Ectodermal cell (in vitro differentiated cells): ENCODE results near the gene SRPK2.
"Not testable (repeated sequence)": the region's sequence is repeated elsewhere in the genome, so short reads cannot be mapped to it uniquely, and the experiment has no call there.

ENCODE experiments used
- H3K27ac ChIP-seq: 2 replicates; pipeline ENCODE4 v1.7.0; 2013; ENCODE audit warnings: mild to moderate bottlenecking, low read depth, low read length; ENCODE audit not compliant: insufficient read depth, poor library complexity, severe bottlenecking
- H3K27me3 ChIP-seq: 2 replicates; pipeline ENCODE4 v1.7.0; 2013; ENCODE audit warnings: mild to moderate bottlenecking, low read length; ENCODE audit not compliant: insufficient read depth, control insufficient read depth, poor library complexity, severe bottlenecking
- H3K36me3 ChIP-seq: one replicate; pipeline ENCODE4 v1.7.0; 2013; ENCODE audit warnings: low read length; ENCODE audit not compliant: control insufficient read depth, insufficient read depth
- H3K4me1 ChIP-seq: one replicate; pipeline ENCODE4 v1.7.0; 2013; ENCODE audit warnings: low read length; ENCODE audit not compliant: control insufficient read depth, insufficient read depth
- H3K4me3 ChIP-seq: 2 replicates; pipeline ENCODE4 v1.7.0; 2013; ENCODE audit warnings: low read depth, low read length, control low read depth; ENCODE audit not compliant: insufficient read depth
- H3K9me3 ChIP-seq: 2 replicates; pipeline ENCODE4 v1.7.0; 2013; ENCODE audit warnings: mild to moderate bottlenecking, low read length, moderate library complexity; ENCODE audit not compliant: control insufficient read depth
- WGBS, 2 experiments: methylation state at CpG; one replicate each; pipeline ENCODE4 v1.1.7; 2013; ENCODE audit warnings: missing lambda C conversion rate in 2 of 2; 5-methylcytosine and 5-hydroxymethylcytosine counted together

The SRPK2 gene

GRCh38 chr7:105204520-105204919 lies 184.2 kb downstream of the SRPK2 start:
- H3K27ac ChIP-seq, result no peak overlapping the region
- H3K4me3 ChIP-seq, result no peak overlapping the region
- no peaks in the 10 kb centered on the region for H3K9me3 ChIP-seq
- H3K27me3 ChIP-seq, result no peaks in the 10 kb centered on the region
- 93 to 95% methylated on average over 9 of the region's 9 CpGs for WGBS, 2 experiments
- peaks cover 7% of the 10 kb centered on the region for H3K4me1 ChIP-seq
- H3K36me3 ChIP-seq, result no peaks in the 10 kb centered on the region

- no peak overlapping the region for H3K27ac ChIP-seq
- 64 to 85% methylated on average over 3 of the region's 3 CpGs for WGBS, 2 experiments
- H3K36me3 ChIP-seq, result no peaks in the 10 kb centered on the region
- no peaks in the 10 kb centered on the region for H3K9me3 ChIP-seq
- H3K4me1 ChIP-seq, result peaks cover 7% of the 10 kb centered on the region
- H3K27me3 ChIP-seq, result no peaks in the 10 kb centered on the region
- no peak overlapping the region for H3K4me3 ChIP-seq
These were observed 186.1 kb downstream of the SRPK2 start for GRCh38 chr7:105202616-105203015.

GRCh38 chr7:105199386-105199785 lies 189.3 kb downstream of the SRPK2 start:
- H3K4me1 ChIP-seq, result no peaks in the 10 kb centered on the region
- 100% methylated on average over 1 of the region's 1 CpG for WGBS, 2 experiments
- no peaks in the 10 kb centered on the region for H3K9me3 ChIP-seq
- H3K27me3 ChIP-seq, result no peaks in the 10 kb centered on the region
- no peak overlapping the region for H3K4me3 ChIP-seq
- no peaks in the 10 kb centered on the region for H3K36me3 ChIP-seq
- no peak overlapping the region for H3K27ac ChIP-seq

- H3K36me3 ChIP-seq, result no peaks in the 10 kb centered on the region
- no peaks in the 10 kb centered on the region for H3K27me3 ChIP-seq
- H3K4me1 ChIP-seq, result no peaks in the 10 kb centered on the region
- no peak overlapping the region for H3K27ac ChIP-seq
- no peak overlapping the region for H3K4me3 ChIP-seq
- no peaks in the 10 kb centered on the region for H3K9me3 ChIP-seq
- 77 to 85% methylated on average over 2 of the region's 2 CpGs for WGBS, 2 experiments
These were observed 190.5 kb downstream of the SRPK2 start for GRCh38 chr7:105198223-105198622.

- no peak overlapping the region for H3K4me3 ChIP-seq
- H3K9me3 ChIP-seq, result no peaks in the 10 kb centered on the region
- H3K36me3 ChIP-seq, result no peaks in the 10 kb centered on the region
- no peaks in the 10 kb centered on the region for H3K4me1 ChIP-seq
- H3K27ac ChIP-seq, result no peak overlapping the region
- 96% methylated on average over 7 of the region's 7 CpGs for WGBS, 2 experiments
- no peaks in the 10 kb centered on the region for H3K27me3 ChIP-seq
These were observed 192.2 kb downstream of the SRPK2 start for GRCh38 chr7:105196473-105196872.

- Histone ChIP-seq H3K36me3 (no peaks in the 10 kb centered on the region), H3K27me3 (no peaks in the 10 kb centered on the region), H3K9me3 (no peaks in the 10 kb centered on the region), H3K4me3 (no peak overlapping the region), H3K27ac (no peak overlapping the region), H3K4me1 (no peaks in the 10 kb centered on the region)
- WGBS, 2 experiments, result 90 to 93% methylated on average over 1 of the region's 1 CpG
These were observed 192.8 kb downstream of the SRPK2 start for GRCh38 chr7:105195891-105196290.

- H3K27me3 ChIP-seq, H3K4me3 ChIP-seq, H3K36me3 ChIP-seq, H3K27ac ChIP-seq, H3K4me1 ChIP-seq, H3K9me3 ChIP-seq: not testable (repeated sequence)
- WGBS, 2 experiments, result 92 to 96% methylated on average over 16 of the region's 16 CpGs
These were observed 193.8 kb downstream of the SRPK2 start for GRCh38 chr7:105194959-105195358.

- Histone ChIP-seq H3K4me1 (no peaks in the 10 kb centered on the region), H3K9me3 (no peaks in the 10 kb centered on the region), H3K36me3 (no peaks in the 10 kb centered on the region), H3K4me3 (no peak overlapping the region), H3K27ac (no peak overlapping the region), H3K27me3 (no peaks in the 10 kb centered on the region)
- 92 to 100% methylated on average over 1 to 2 of the region's 2 CpGs for WGBS, 2 experiments
These were observed 197.4 kb downstream of the SRPK2 start for GRCh38 chr7:105191331-105191730.

GRCh38 chr7:105189859-105190492 lies 198.7 kb downstream of the SRPK2 start:
- Histone ChIP-seq H3K4me1 (no peaks in the 10 kb centered on the region), H3K27me3 (no peaks in the 10 kb centered on the region), H3K9me3 (no peaks in the 10 kb centered on the region), H3K36me3 (no peaks in the 10 kb centered on the region), H3K27ac (no peak overlapping the region), H3K4me3 (no peak overlapping the region)
- WGBS, 2 experiments, result 94 to 95% methylated on average over 8 of the region's 8 CpGs

GRCh38 chr7:105188201-105188600 lies 200.5 kb downstream of the SRPK2 start:
- Histone ChIP-seq H3K36me3 (no peaks in the 10 kb centered on the region), H3K4me1 (no peaks in the 10 kb centered on the region), H3K4me3 (no peak overlapping the region), H3K27me3 (no peaks in the 10 kb centered on the region), H3K9me3 (no peaks in the 10 kb centered on the region), H3K27ac (no peak overlapping the region)
